Uterus (tissue), 4 donors: Measurements from ENCODE around the gene NFIA. TPM values are rescaled to one million over a fixed set of nuclear protein-coding genes. Genes with fewer than 3 reads are reported as not detected.

ENCODE experiments used
- DNase-seq, 2 donors: peaks; one replicate each; pipeline ENCODE4 v3.0.0-alpha.2; 2019 to 2020
- H3K27ac ChIP-seq, 2 donors: fragments of 200-600 bp; sonication (generic); 1 replicate in 1 of 2; 2 replicates in 1 of 2; pipeline ENCODE4 v1.5.1; 2016 to 2018
- H3K27me3 ChIP-seq, 2 donors: fragments of 200-600 bp; sonication (generic); one replicate each; pipeline ENCODE4 v1.5.1; 2018 to 2019; ENCODE audit warnings: control low read depth in 1 of 2
- H3K36me3 ChIP-seq, 2 donors: fragments of 200-600 bp; sonication (generic); one replicate each; pipeline ENCODE4 v1.5.1; 2019; ENCODE audit warnings: control low read depth in 1 of 2
- H3K4me1 ChIP-seq, 2 donors: fragments of 200-600 bp; sonication (generic); one replicate each; pipeline ENCODE4 v1.5.1; 2018 to 2019; ENCODE audit warnings: control low read depth in 1 of 2
- H3K4me3 ChIP-seq, 2 donors: fragments of 200-600 bp; sonication (generic); 1 replicate in 1 of 2; 2 replicates in 1 of 2; pipeline ENCODE4 v1.5.1; 2018 to 2019; ENCODE audit warnings: mild to moderate bottlenecking in 1 of 2
- H3K9me3 ChIP-seq, 2 donors: fragments of 200-600 bp; sonication (generic); one replicate each; pipeline ENCODE4 v1.5.1; 2019; ENCODE audit warnings: control low read depth in 1 of 2
- POLR2A ChIP-seq, 2 donors: fragments of 450-650 bp; IDR thresholded peaks; one replicate each; pipeline ENCODE4 v1.6.1; 2016; ENCODE audit warnings: antibody characterized with exemption in 2 of 2, mild to moderate bottlenecking in 1 of 2, moderate library complexity in 1 of 2
- intact Hi-C: fragments of 100-400 bp; cut with DNase I; formaldehyde crosslinking; loops from one replicate; pipeline ENCODE4 v1.15.1; 2023; ENCODE audit warnings: low total_unique reads
- total RNA-seq, 4 donors: library from RNA; depleted of rRNA in 3 of 4; stranded (reverse); fragments of >200 nt in 3 of 4; gene quantifications; one replicate each; pipeline versions ENCODE4 v1.1.0 to v1.2.4, GENCODE V29; 2014 to 2023
- TF ChIP-seq, protein P1 (sequence below), 4 experiments: fragments of 200-600 bp in 2 of 4; fragments of 450-650 bp in 2 of 4; sonication (generic) in 2 of 4; IDR thresholded peaks; one replicate each; pipeline ENCODE4 v1.5.1; 2016 to 2019; ENCODE audit warnings: antibody characterized with exemption in 4 of 4, mild to moderate bottlenecking in 2 of 4, moderate library complexity in 1 of 4
- donor health status: DM: yes; HTN: yes; CAD: no.

NFIA gene
- total RNA-seq, 4 donors from 2014 or later, result 49.2 to 116 (median 64.9) TPM

DNA sequence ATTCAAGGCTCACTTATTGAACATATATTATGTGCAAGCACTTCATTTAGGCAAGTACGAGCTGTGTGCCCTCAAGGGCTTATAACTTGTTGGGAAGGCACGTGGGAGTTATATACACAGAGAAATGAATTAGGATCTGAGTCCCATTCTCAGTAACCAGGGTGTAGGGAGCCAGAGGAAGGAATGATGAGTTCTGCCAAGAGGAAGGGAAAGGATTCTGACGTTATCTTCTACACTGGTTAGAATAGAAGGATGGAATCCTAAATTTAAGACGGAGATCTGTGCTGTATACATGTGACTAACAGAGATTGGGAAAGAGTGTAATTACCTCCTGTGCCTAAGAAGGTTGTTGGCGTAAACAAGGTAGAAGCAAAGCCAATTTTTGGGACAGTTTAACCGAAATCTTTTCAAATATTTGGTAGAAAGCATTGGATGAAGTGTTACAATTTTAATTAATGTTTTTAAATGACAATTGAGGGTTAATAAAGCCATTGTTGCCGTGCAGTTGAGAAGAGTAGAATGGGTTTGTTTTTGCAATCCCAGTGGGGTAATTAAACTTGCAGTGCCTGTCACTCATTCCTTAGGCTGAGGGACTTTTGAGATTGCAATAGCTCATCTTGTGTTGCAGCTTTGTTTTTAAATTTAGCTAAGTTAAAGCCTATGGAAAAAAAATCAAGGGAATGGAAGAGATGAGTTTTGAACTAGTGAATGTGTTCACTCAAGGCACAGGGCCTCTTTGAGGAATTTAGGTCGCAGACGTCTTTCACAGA, 177.2 kb downstream of the NFIA start:
- TF ChIP-seq, protein P1, sequence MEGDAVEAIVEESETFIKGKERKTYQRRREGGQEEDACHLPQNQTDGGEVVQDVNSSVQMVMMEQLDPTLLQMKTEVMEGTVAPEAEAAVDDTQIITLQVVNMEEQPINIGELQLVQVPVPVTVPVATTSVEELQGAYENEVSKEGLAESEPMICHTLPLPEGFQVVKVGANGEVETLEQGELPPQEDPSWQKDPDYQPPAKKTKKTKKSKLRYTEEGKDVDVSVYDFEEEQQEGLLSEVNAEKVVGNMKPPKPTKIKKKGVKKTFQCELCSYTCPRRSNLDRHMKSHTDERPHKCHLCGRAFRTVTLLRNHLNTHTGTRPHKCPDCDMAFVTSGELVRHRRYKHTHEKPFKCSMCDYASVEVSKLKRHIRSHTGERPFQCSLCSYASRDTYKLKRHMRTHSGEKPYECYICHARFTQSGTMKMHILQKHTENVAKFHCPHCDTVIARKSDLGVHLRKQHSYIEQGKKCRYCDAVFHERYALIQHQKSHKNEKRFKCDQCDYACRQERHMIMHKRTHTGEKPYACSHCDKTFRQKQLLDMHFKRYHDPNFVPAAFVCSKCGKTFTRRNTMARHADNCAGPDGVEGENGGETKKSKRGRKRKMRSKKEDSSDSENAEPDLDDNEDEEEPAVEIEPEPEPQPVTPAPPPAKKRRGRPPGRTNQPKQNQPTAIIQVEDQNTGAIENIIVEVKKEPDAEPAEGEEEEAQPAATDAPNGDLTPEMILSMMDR (IDR thresholded peaks at IDR 0.05), result no peak
- TF ChIP-seq POLR2A (IDR thresholded peaks at IDR 0.05), result no peak
- no peak for DNase-seq
- Histone ChIP-seq H3K4me1 (no peaks in the 10 kb centered on the region), H3K9me3 (no peaks in the 10 kb centered on the region), H3K36me3 (no peaks in the 10 kb centered on the region), H3K4me3 (no peak overlapping the region), H3K27ac (peak overlapping the region; percentile 14 to 50), H3K27me3 (no peaks in the 10 kb centered on the region)
- intact Hi-C loops, result no loop called here

DNA sequence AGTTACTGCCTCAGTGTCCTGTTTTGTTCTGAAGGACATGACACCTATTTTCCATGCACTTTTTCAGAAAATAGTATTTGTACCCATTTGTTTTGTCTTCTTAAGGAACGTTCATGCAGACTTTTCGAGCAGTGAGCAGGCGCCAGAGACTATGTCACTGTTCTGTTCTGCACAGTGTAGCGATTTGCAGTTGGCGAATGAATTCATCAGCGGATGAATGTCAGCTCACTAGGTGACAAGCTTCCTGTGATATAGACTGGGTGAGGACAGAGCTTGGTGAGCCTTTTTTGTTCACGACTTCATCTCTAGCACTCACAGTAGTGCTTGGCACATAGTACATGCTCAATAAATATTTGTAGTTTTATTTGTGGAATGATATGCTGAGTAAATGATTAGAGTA, 177.8 kb downstream of the NFIA start:
- Histone ChIP-seq H3K9me3 (no peaks in the 10 kb centered on the region), H3K36me3 (no peaks in the 10 kb centered on the region), H3K4me1 (no peaks in the 10 kb centered on the region), H3K27ac (no peak overlapping the region), H3K4me3 (no peak overlapping the region), H3K27me3 (no peaks in the 10 kb centered on the region)
- TF ChIP-seq, protein P1 (IDR thresholded peaks at IDR 0.05), result no peak
- DNase-seq, result no peak
- intact Hi-C loops, result no loop called here

GRCh38 chr1:61261595-61261994, 179.2 kb downstream of the NFIA start:
- Histone ChIP-seq H3K4me3 (no peak overlapping the region), H3K27ac (no peak overlapping the region), H3K9me3 (no peaks in the 10 kb centered on the region), H3K36me3 (no peaks in the 10 kb centered on the region), H3K27me3 (no peaks in the 10 kb centered on the region), H3K4me1 (no peaks in the 10 kb centered on the region)
- no peak for DNase-seq
- intact Hi-C loops, result no loop called here
- TF ChIP-seq POLR2A (IDR thresholded peaks at IDR 0.05), result no peak
- TF ChIP-seq, protein P1 (IDR thresholded peaks at IDR 0.05), result no peak

GRCh38 chr1:61263905-61264824, 181.8 kb downstream of the NFIA start:
- TF ChIP-seq, protein P1 (IDR thresholded peaks at IDR 0.05), result no peak
- TF ChIP-seq POLR2A (IDR thresholded peaks at IDR 0.05), result no peak
- DNase-seq, result no peak
- H3K27me3 ChIP-seq, result no peaks in the 10 kb centered on the region
- H3K4me3 ChIP-seq, result no peak overlapping the region
- intact Hi-C loops, result no loop called here
- no peaks in the 10 kb centered on the region for H3K9me3 ChIP-seq
- H3K36me3 ChIP-seq, result no peaks in the 10 kb centered on the region
- H3K4me1 ChIP-seq, result no peaks in the 10 kb centered on the region
- no peak overlapping the region for H3K27ac ChIP-seq

DNA sequence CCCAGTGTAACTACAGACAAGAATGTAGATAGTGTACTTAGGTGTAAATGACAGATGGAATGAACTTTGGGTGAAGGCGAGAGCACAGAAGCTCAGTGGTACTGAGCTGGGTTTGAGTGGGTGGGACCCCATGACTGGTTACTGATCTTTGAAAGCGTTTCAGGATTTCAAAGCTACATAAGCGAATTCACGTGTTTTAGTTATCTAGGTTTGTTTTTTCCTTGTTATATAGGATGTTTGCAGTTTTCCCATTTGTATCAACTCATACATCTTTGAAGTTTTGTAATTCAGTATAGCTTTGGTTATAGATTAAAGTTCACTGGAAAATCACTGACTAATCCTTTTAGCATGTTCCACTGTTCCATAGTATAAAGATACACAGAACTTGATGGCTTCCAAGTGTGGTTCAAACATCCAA, 182.5 kb downstream of the NFIA start:
- no peaks in the 10 kb centered on the region for H3K4me1 ChIP-seq
- no peaks in the 10 kb centered on the region for H3K36me3 ChIP-seq
- intact Hi-C loops, result no loop called here
- no peak overlapping the region for H3K4me3 ChIP-seq
- no peak for DNase-seq
- H3K27me3 ChIP-seq, result no peaks in the 10 kb centered on the region
- H3K9me3 ChIP-seq, result no peaks in the 10 kb centered on the region
- no peak overlapping the region for H3K27ac ChIP-seq
- TF ChIP-seq POLR2A (IDR thresholded peaks at IDR 0.05), result no peak
- TF ChIP-seq, protein P1 (IDR thresholded peaks at IDR 0.05), result no peak
